HG03095 (cell line): ENCODE measurements around the gene ARHGAP25.
A peak's percentile ranks its signal among the peaks of the same experiment; 100 is the strongest.

Source experiments
- ATAC-seq: cut with Tn5 transposase; IDR thresholded peaks from one replicate; pipeline ENCODE4 v1.9.1; 2021; ENCODE audit warnings: moderate library complexity; ENCODE audit not compliant: unreplicated experiment

Gene ARHGAP25

GRCh38 chr2:68765739-68766375 lies 31.2 kb downstream of the ARHGAP25 start:
- ATAC-seq = no peak

GRCh38 chr2:68766376-68766845 lies 31.8 kb downstream of the ARHGAP25 start:
- no peak for ATAC-seq

GRCh38 chr2:68767031-68767961 lies 32.7 kb downstream of the ARHGAP25 start:
- peak; percentile 35 for ATAC-seq

- no peak for ATAC-seq
These were observed 33.4 kb downstream of the ARHGAP25 start for GRCh38 chr2:68767996-68768395.

- no peak for ATAC-seq
These were observed 33.9 kb downstream of the ARHGAP25 start for GRCh38 chr2:68768461-68768860.

- no peak for ATAC-seq
These were observed 34.3 kb downstream of the ARHGAP25 start for GRCh38 chr2:68768951-68769350.

- no peak for ATAC-seq
These were observed 35.1 kb downstream of the ARHGAP25 start for GRCh38 chr2:68769586-68770270.

- ATAC-seq = no peak
These were observed 35.9 kb downstream of the ARHGAP25 start for GRCh38 chr2:68770271-68771111.

- no peak for ATAC-seq
These were observed 36.7 kb downstream of the ARHGAP25 start for GRCh38 chr2:68771211-68771751.

- no peak for ATAC-seq
These were observed 37.5 kb downstream of the ARHGAP25 start for GRCh38 chr2:68772109-68772508.

- peak; percentile 87 for ATAC-seq
These were observed 40.1 kb downstream of the ARHGAP25 start for GRCh38 chr2:68774569-68775271.

- ATAC-seq = no peak
These were observed 40.7 kb downstream of the ARHGAP25 start for GRCh38 chr2:68775272-68775842.

- no peak for ATAC-seq
These were observed 41.5 kb downstream of the ARHGAP25 start for GRCh38 chr2:68776124-68776523.

GRCh38 chr2:68779595-68779994 lies 45.0 kb downstream of the ARHGAP25 start:
- no peak for ATAC-seq

- no peak for ATAC-seq
These were observed 49.6 kb downstream of the ARHGAP25 start for GRCh38 chr2:68784188-68784587.

- ATAC-seq = no peak
These were observed 50.3 kb downstream of the ARHGAP25 start for GRCh38 chr2:68784915-68785314.

- ATAC-seq = no peak
These were observed 52.7 kb downstream of the ARHGAP25 start for GRCh38 chr2:68787356-68787755.

GRCh38 chr2:68789603-68790002 lies 55.0 kb downstream of the ARHGAP25 start:
- ATAC-seq = peak; percentile 99

GRCh38 chr2:68790600-68790999 lies 56.0 kb downstream of the ARHGAP25 start:
- ATAC-seq = no peak
